Panc1 (cell line): ENCODE data around the gene MPPED1. TPM values are rescaled to one million over a fixed set of nuclear protein-coding genes. Genes with fewer than 3 reads are reported as not detected.

Experiments
- ATAC-seq: fragments of 200-7000 bp; cut with Tn5 transposase; 2 replicates; pipeline ENCODE4 v1.9.1; 2020; ENCODE audit warnings: mild to moderate bottlenecking, moderate library complexity
- BruUV-seq: library from RNA; stranded (reverse); fragments of 400-500 nt; replicated peaks from 2 replicates; lab custom pipeline; 2021; lab: Mats Ljungman, UMichigan
- CTCF ChIA-PET: fragments of 300-600 bp; sonication (Branson Sonifier 250); formaldehyde crosslinking; loops from one replicate; lab custom pipeline; 2022; ENCODE audit warnings: antibody characterized with exemption; lab: Charles Lee
- POLR2A ChIA-PET: fragments of 300-600 bp; sonication (Branson Sonifier 250); formaldehyde crosslinking; loops from one replicate; lab custom pipeline; 2022; ENCODE audit warnings: antibody characterized with exemption; lab: Charles Lee
- DNase-seq: peaks from one replicate; pipeline ENCODE4 v3.0.0-alpha.2; 2010; ENCODE audit warnings: low read depth, low spot score
- H3K27ac ChIP-seq: 2 replicates; pipeline ENCODE4 v1.5.1; 2011; ENCODE audit warnings: mild to moderate bottlenecking, low read length, inconsistent platforms
- H3K27me3 ChIP-seq: fragments of 200-500 bp; sonication (Bioruptor generic); 2 replicates; pipeline ENCODE4 v1.6.0; 2014; ENCODE audit warnings: low read length, inconsistent platforms; ENCODE audit not compliant: control insufficient read depth, insufficient read depth
- H3K36me3 ChIP-seq: fragments of 200-500 bp; sonication (Bioruptor generic); 2 replicates; pipeline ENCODE4 v1.5.1; 2014; ENCODE audit warnings: inconsistent platforms, mild to moderate bottlenecking, low read length, moderate library complexity; ENCODE audit not compliant: control insufficient read depth, insufficient read depth
- H3K4me1 ChIP-seq: 2 replicates; pipeline ENCODE4 v1.5.1; 2011; ENCODE audit warnings: inconsistent platforms, mild to moderate bottlenecking, low read length, moderate library complexity; ENCODE audit not compliant: control insufficient read depth, insufficient read depth
- H3K4me3 ChIP-seq, 2 experiments: 2 replicates each; pipeline ENCODE4 v1.5.1; 2011 to 2012; ENCODE audit warnings: low read depth in 2 of 2, low read length in 2 of 2, mild to moderate bottlenecking in 2 of 2, inconsistent platforms in 1 of 2, moderate library complexity in 1 of 2
- H3K9me3 ChIP-seq: fragments of 200-500 bp; sonication (Bioruptor generic); 2 replicates; pipeline ENCODE4 v1.5.1; 2014; ENCODE audit warnings: low read depth, mild to moderate bottlenecking, inconsistent platforms, low read length, moderate library complexity; ENCODE audit not compliant: control insufficient read depth, insufficient read depth
- POLR2AphosphoS5 ChIP-seq: IDR thresholded peaks from 2 replicates; pipeline ENCODE4 v1.6.1; 2012; ENCODE audit warnings: mild to moderate bottlenecking, low read depth, low read length, moderate library complexity
- REST ChIP-seq, 2 experiments: IDR thresholded peaks; 2 replicates each; pipeline ENCODE4 v1.6.1; 2011 to 2012; ENCODE audit warnings: low read depth in 2 of 2, control low read depth in 1 of 2, low read length in 1 of 2, mild to moderate bottlenecking in 1 of 2, moderate library complexity in 1 of 2; ENCODE audit not compliant: insufficient read depth in 1 of 2
- SIN3A ChIP-seq: IDR thresholded peaks from 2 replicates; pipeline ENCODE4 v1.6.1; 2012; ENCODE audit warnings: low read depth, mild to moderate bottlenecking, low read length, moderate library complexity, borderline replicate concordance; ENCODE audit not compliant: insufficient read depth
- TCF7L2 ChIP-seq: IDR thresholded peaks from 2 replicates; pipeline ENCODE4 v1.6.1; 2011; ENCODE audit warnings: mild to moderate bottlenecking, low read depth, low read length, inconsistent platforms
- in situ Hi-C: cut with HindIII; loops from 2 replicates; pipeline ENCODE4 v1.10.0; 2016; ENCODE audit warnings: low sequenced_read_pairs, low pct_unique_long_range_greater_than_20kb
- intact Hi-C: fragments of 100-400 bp; cut with micrococcal nuclease; formaldehyde crosslinking; loops from one replicate; pipeline ENCODE4 v1.10.0; 2022; ENCODE audit not compliant: unreplicated experiment
- total RNA-seq: library from RNA; stranded (reverse); gene quantifications from one replicate; pipeline ENCODE4 v1.2.1, GENCODE V29; 2021; ENCODE audit not compliant: unreplicated experiment
- TF ChIP-seq, protein P1 (sequence below): fragments of 450-650 bp; IDR thresholded peaks from 2 replicates; pipeline ENCODE4 v1.5.1; 2017; ENCODE audit warnings: mild to moderate bottlenecking

MPPED1 gene
- total RNA-seq, 1 experiment from 2014 or later, result not detected

GRCh38 chr22:43485502-43486089 is 73.8 kb downstream of the MPPED1 start:
- POLR2A ChIA-PET, result no interaction called here
- BruUV-seq, result no TSS peak
- Histone ChIP-seq H3K4me3 (no peak overlapping the region), H3K9me3 (no peaks in the 10 kb centered on the region), H3K36me3 (no peaks in the 10 kb centered on the region), H3K27ac (no peak overlapping the region), H3K4me1 (no peaks in the 10 kb centered on the region), H3K27me3 (no peaks in the 10 kb centered on the region)
- in situ Hi-C loops (no loop called here), intact Hi-C loops (no loop called here)
- DNase-seq (no peak), ATAC-seq (no peak)
- CTCF ChIA-PET, result no interaction called here
- TF ChIP-seq TCF7L2, result no peak
- TF ChIP-seq, protein P1, sequence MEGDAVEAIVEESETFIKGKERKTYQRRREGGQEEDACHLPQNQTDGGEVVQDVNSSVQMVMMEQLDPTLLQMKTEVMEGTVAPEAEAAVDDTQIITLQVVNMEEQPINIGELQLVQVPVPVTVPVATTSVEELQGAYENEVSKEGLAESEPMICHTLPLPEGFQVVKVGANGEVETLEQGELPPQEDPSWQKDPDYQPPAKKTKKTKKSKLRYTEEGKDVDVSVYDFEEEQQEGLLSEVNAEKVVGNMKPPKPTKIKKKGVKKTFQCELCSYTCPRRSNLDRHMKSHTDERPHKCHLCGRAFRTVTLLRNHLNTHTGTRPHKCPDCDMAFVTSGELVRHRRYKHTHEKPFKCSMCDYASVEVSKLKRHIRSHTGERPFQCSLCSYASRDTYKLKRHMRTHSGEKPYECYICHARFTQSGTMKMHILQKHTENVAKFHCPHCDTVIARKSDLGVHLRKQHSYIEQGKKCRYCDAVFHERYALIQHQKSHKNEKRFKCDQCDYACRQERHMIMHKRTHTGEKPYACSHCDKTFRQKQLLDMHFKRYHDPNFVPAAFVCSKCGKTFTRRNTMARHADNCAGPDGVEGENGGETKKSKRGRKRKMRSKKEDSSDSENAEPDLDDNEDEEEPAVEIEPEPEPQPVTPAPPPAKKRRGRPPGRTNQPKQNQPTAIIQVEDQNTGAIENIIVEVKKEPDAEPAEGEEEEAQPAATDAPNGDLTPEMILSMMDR, result no peak
- TF ChIP-seq REST (IDR thresholded peaks at IDR 0.05; ENCODE audit: insufficient read depth in 1 of 2, low read depth in 2 of 2, low read length in 1 of 2), result no peak
- TF ChIP-seq POLR2AphosphoS5, result no peak
- TF ChIP-seq SIN3A, result no peak

GRCh38 chr22:43487311-43488030 is 75.7 kb downstream of the MPPED1 start:
- no TSS peak for BruUV-seq
- no peaks in the 10 kb centered on the region for H3K27me3 ChIP-seq

More at GRCh38 chr22:43487311-43488030, 75.7 kb downstream of the MPPED1 start:
- intact Hi-C loops, result no loop called here
- in situ Hi-C loops, result no loop called here
- H3K4me3 ChIP-seq, result no peak overlapping the region
- DNase-seq, result no peak
- ChIA-PET CTCF (no interaction called here), POLR2A (no interaction called here)
- no peak for ATAC-seq
- no peaks in the 10 kb centered on the region for H3K36me3 ChIP-seq
- no peaks in the 10 kb centered on the region for H3K9me3 ChIP-seq
- no peaks in the 10 kb centered on the region for H3K4me1 ChIP-seq
- TF ChIP-seq POLR2AphosphoS5 (no peak), TCF7L2 (no peak), SIN3A (no peak), REST (IDR thresholded peaks at IDR 0.05; ENCODE audit: insufficient read depth in 1 of 2, low read depth in 2 of 2, low read length in 1 of 2) (no peak)
- TF ChIP-seq, protein P1, result no peak
- H3K27ac ChIP-seq, result no peak overlapping the region
